Activated T-cell treated with anti-CD3 and anti-CD28 coated beads, Interleukin-2, amount 50 U/mL, for 4 hours (primary cell): Measurements from ENCODE around the gene TENT5C. TPM values are rescaled to one million over a fixed set of nuclear protein-coding genes. Genes with fewer than 3 reads are reported as not detected.

ENCODE experiments used
- ATAC-seq, 2 donors: fragments of 200-7000 bp; cut with Tn5 transposase; one replicate each; pipeline ENCODE4 v1.10.0; 2021
- DNase-seq: peaks from one replicate; pipeline ENCODE4 v3.0.0-alpha.2; 2020
- H3K27me3 Mint-ChIP-seq: one replicate; pipeline ENCODE4 v1.8.0; 2021; ENCODE audit warnings: low read depth, mixed read lengths
- H3K36me3 Mint-ChIP-seq: one replicate; pipeline ENCODE4 v1.8.0; 2022; ENCODE audit warnings: mixed read lengths; ENCODE audit not compliant: insufficient read depth
- H3K4me1 Mint-ChIP-seq: one replicate; pipeline ENCODE4 v1.8.0; 2021; ENCODE audit warnings: low read depth, mixed read lengths
- H3K4me3 Mint-ChIP-seq: one replicate; pipeline ENCODE4 v1.8.0; 2021; ENCODE audit warnings: mild to moderate bottlenecking, moderate library complexity, mixed read lengths
- H3K9me3 Mint-ChIP-seq: one replicate; pipeline ENCODE4 v1.8.0; 2021; ENCODE audit warnings: mixed read lengths
- total RNA-seq, 3 donors: library from RNA; stranded (reverse); gene quantifications; one replicate each; pipeline ENCODE4 v1.2.1, GENCODE V29; 2021

Gene TENT5C
- total RNA-seq, 3 donors from 2014 or later: 3.6 to 5.8 (median 5.6) TPM

DNA sequence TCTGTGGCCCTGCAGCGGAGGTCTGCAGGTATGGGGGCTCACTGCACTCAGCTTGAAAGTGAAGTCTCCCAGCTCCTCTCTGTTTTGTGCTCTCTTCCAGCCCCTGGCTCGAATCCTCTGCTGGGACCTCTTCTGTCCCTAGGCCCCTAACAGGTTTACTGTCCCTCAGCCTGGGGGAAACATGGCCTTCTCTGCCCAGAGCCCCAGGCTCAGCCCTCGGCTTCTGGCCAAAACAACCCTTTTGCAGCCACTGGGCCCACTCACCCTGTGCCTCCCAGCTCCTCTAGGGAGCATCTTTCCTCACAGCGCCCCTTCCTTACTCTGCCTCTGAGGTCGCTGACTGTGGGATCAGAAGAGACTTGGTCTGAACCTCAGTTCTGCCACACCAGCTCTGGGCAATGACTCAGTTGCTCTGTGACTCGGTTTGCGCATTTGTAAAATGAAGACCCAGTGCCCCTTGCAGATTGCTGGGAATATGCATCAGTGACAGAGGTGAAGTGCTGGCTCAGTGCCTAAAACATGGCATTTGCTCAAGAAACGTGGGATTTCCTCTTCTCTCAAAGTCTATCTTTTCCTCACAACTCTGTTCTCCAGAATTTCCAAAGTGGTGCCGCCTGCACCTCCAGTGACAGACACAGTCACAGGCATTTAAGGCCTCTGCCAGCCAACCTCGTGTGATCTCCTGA is 26.5 kb upstream of the TENT5C start:
- Mint-ChIP-seq H3K4me1 (peaks cover 4% of the 10 kb centered on the region), H3K4me3 (no peak overlapping the region)
- DNase-seq: no peak

DNA sequence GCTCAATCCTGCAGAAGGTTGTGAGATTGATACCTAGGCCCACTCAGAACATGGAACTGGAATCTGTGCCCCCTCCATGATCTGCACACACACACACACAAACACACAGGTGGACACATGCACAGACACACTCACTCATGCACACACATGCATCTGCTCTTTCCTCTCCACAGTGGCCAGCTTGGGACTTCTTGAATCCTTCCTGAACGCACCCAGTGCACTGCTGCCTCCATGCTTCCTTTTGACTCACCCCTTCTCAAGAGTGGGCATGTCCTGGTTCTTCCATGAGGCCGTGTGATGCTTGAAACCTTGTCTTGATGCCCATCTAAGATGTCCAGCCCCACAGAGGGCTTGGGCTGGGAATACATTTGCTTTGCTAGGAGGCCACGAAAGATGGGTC is 25.4 kb upstream of the TENT5C start:
- no peak for ATAC-seq
- no peak for DNase-seq
- H3K4me1 Mint-ChIP-seq: peaks cover 4% of the 10 kb centered on the region
- H3K36me3 Mint-ChIP-seq: no peaks in the 10 kb centered on the region
- no peak overlapping the region for H3K4me3 Mint-ChIP-seq
- no peaks in the 10 kb centered on the region for H3K27me3 Mint-ChIP-seq
- no peaks in the 10 kb centered on the region for H3K9me3 Mint-ChIP-seq

More for the DNA sequence above, 26.5 kb upstream of the TENT5C start:
- Mint-ChIP-seq H3K36me3 (no peaks in the 10 kb centered on the region), H3K27me3 (no peaks in the 10 kb centered on the region), H3K9me3 (no peaks in the 10 kb centered on the region)
- ATAC-seq: no peak

DNA sequence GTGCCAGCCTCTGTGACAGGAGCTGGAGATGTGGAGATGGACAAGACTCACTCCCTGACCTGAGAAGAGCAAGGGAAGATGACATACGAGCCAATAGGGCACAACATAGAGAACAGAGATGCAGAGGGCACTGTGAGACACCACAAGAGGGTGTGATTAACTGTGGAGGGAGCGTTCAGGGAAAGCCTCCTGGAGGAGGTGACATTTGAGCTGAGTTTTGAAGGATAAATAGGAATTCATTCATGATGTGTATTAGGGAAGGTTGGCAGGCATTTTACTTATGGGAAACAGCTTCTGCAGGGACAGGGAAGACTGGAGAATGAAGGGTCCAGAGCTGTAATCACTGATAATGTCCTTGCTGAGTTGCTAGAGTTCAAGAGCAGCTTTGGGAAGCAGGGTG is 25.0 kb upstream of the TENT5C start:
- H3K27me3 Mint-ChIP-seq: no peaks in the 10 kb centered on the region
- no peaks in the 10 kb centered on the region for H3K36me3 Mint-ChIP-seq
- DNase-seq (no peak), ATAC-seq (no peak)
- no peak overlapping the region for H3K4me3 Mint-ChIP-seq
- no peaks in the 10 kb centered on the region for H3K9me3 Mint-ChIP-seq
- peaks cover 4% of the 10 kb centered on the region for H3K4me1 Mint-ChIP-seq

DNA sequence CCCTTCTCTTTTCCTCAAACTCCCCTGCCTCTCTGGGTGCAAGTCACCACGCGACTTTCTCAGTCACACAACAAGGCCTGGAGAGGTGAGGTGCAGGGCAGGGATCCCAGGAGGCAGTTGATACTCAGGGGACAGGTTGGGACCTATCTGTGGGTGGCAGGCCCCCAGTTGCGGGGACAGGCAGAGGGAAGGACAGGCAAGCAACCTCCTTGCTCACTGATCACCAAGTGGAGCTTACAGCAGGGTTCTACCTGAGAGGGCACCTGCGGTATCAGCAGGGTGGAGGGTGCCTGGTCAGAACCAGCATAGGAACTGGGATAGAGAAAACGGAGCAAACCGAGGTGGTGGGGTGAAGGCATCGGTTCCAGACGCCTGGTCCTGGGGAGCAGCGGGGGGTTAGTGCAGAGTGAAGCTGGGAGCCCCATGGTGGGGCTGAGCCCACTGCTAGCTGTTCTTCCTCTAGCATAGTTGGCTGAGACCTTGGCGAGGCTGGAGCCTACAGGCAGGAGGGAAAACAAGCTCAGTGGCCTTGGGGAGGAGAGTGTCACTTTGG is 24.4 kb upstream of the TENT5C start:
- H3K9me3 Mint-ChIP-seq: no peaks in the 10 kb centered on the region
- H3K36me3 Mint-ChIP-seq: no peaks in the 10 kb centered on the region
- no peak overlapping the region for H3K4me3 Mint-ChIP-seq
- ATAC-seq (no peak), DNase-seq (no peak)
- peaks cover 4% of the 10 kb centered on the region for H3K4me1 Mint-ChIP-seq
- no peaks in the 10 kb centered on the region for H3K27me3 Mint-ChIP-seq

DNA sequence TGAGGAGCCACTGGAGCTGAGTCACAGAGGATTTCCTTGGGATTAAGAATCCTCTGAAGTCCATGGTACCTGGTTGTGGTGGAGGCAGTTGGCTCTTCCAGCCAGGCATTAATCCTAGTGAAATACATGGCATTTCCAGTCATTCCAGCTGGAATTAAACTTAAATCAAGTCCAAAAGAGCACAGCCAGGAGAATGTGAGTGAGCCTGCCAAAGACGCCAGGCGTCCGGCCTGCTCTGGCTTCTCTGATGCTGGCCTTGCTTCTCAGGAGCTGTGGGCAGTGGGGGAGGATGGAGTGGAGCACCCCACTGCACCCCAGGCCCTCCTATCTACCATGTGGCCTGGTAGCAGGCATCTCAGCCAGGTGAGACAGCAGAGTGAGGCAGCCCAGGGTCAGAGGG is 23.4 kb upstream of the TENT5C start:
- Mint-ChIP-seq H3K4me1 (peaks cover 4% of the 10 kb centered on the region), H3K4me3 (no peak overlapping the region), H3K36me3 (no peaks in the 10 kb centered on the region), H3K27me3 (no peaks in the 10 kb centered on the region), H3K9me3 (no peaks in the 10 kb centered on the region)
- no peak for DNase-seq
- ATAC-seq: no peak

DNA sequence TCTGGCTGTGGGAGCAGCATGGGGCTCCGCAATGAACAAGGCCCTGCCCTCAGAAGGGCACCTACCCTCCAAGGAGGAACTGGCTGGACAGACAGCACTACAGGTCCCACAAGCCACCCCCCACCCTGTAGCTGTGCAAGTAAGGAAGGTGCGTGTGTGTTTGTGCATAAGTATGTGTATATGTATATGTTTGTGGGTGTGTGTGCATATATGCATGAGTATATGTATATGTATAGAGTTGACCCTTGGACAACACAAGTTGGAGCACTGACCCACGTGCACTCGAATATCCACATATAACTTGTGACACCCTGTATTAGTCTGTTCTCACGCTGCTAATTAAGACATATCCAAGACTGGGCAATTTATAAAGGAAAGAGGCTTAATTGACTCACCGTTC is 22.6 kb upstream of the TENT5C start:
- DNase-seq: no peak
- Mint-ChIP-seq H3K27me3 (no peaks in the 10 kb centered on the region), H3K36me3 (no peaks in the 10 kb centered on the region), H3K4me3 (no peak overlapping the region), H3K9me3 (no peaks in the 10 kb centered on the region), H3K4me1 (peaks cover 4% of the 10 kb centered on the region)
- no peak for ATAC-seq

DNA sequence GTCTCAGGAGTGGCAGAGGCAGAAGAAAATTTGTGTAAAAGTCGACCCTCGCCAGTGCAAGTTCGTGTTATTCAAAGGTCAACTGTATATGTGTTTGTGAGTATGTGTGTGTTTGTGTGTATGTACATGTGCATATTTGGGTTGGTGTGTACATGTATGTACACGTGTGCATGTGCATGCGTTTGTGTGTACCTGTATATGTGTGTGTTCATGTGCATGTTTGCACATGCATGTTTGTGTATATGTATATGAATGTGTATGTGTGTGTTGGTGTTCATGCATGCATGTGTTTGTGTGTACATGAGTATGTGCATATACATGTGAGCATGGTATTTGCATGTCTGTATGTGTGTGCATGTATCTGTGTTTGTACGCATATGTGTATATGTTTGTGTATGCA is 21.7 kb upstream of the TENT5C start:
- Mint-ChIP-seq H3K36me3 (no peaks in the 10 kb centered on the region), H3K4me1 (peaks cover 4% of the 10 kb centered on the region), H3K27me3 (peaks cover 4% of the 10 kb centered on the region), H3K4me3 (no peak overlapping the region), H3K9me3 (no peaks in the 10 kb centered on the region)
- ATAC-seq: no peak
- DNase-seq: no peak

DNA sequence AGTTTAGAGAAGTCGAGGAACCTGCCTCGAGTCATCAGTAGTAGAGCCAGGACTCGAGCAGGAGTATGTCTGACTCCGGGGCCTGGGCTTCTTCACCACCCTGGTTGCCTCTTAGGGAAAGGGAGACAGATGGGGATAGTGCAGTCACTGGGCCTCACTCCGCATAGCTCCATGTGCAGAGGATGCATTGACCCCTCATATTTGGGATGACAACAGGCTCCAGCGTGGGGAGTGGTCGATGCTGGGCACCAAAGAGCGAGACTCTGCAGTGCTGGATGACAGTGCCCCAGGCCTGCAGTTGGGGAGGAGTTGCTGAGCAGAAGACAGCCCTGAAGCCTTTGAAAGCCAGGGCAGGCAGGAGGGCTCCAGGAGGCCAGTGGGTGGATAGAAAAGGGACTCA is 20.8 kb upstream of the TENT5C start:
- peaks cover 4% of the 10 kb centered on the region for H3K4me1 Mint-ChIP-seq
- H3K9me3 Mint-ChIP-seq: no peaks in the 10 kb centered on the region
- no peak overlapping the region for H3K4me3 Mint-ChIP-seq
- DNase-seq: no peak
- ATAC-seq: no peak
- no peaks in the 10 kb centered on the region for H3K36me3 Mint-ChIP-seq
- H3K27me3 Mint-ChIP-seq: peaks cover 6% of the 10 kb centered on the region

DNA sequence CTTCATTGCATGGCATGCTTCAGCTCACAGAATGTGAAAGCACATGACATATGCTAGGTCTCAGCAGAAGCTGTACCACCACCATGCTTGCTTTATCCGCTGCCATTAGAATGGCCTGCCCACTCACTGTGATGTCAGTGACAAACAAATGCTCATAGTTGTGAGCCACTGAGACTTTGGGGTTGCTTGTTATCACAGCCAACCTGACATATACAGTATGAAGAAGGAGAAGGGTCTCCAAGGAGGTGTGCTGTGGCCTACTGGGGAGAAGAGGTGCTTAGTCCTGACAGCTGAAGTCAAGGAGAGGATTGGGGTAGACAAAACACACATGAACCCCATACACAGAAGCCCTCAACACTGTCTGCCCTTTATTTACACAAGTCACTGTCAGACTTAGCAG is 19.5 kb upstream of the TENT5C start:
- no peaks in the 10 kb centered on the region for H3K36me3 Mint-ChIP-seq
- H3K4me1 Mint-ChIP-seq: peaks cover 4% of the 10 kb centered on the region
- H3K4me3 Mint-ChIP-seq: no peak overlapping the region
- ATAC-seq (no peak), DNase-seq (no peak)
- H3K9me3 Mint-ChIP-seq: no peaks in the 10 kb centered on the region
- peaks cover 6% of the 10 kb centered on the region for H3K27me3 Mint-ChIP-seq

DNA sequence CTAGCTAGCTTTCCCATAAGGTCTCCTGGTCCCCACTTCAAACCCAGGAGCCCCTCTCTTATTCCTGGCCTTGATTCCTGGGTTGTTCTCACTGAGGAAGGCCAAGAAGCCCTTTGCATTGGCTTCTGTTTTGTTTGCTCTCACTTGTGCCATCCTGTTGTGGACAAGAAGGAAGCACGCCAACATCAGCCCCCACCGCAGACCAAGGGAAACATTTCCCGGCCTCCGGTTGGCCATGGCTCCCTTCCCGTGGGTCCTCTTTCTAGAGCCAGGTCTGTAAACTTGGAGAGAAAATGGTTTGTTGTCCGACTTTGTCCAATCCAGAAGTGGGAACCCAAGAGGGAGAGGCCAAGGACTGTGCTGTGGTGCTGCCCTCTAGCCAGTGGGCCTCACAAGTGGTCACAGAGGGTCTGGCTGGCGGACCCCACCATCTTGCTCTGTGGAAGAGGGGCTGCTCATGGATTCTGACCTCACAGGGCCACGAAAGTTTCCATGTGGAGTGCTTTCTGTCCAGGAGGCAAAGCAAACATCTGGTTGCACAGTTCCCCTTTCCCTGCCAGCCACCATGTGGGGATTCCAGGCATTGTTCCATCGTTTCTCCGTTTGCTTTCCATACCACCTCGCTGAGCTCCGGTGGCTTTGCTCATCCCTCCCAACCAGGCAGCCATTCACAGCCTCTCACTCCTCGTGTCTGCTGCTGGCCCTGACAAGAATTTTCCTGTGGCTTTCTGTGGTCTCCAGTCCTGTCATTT is 18.9 kb upstream of the TENT5C start:
- ATAC-seq: no peak
- no peaks in the 10 kb centered on the region for H3K36me3 Mint-ChIP-seq

DNA sequence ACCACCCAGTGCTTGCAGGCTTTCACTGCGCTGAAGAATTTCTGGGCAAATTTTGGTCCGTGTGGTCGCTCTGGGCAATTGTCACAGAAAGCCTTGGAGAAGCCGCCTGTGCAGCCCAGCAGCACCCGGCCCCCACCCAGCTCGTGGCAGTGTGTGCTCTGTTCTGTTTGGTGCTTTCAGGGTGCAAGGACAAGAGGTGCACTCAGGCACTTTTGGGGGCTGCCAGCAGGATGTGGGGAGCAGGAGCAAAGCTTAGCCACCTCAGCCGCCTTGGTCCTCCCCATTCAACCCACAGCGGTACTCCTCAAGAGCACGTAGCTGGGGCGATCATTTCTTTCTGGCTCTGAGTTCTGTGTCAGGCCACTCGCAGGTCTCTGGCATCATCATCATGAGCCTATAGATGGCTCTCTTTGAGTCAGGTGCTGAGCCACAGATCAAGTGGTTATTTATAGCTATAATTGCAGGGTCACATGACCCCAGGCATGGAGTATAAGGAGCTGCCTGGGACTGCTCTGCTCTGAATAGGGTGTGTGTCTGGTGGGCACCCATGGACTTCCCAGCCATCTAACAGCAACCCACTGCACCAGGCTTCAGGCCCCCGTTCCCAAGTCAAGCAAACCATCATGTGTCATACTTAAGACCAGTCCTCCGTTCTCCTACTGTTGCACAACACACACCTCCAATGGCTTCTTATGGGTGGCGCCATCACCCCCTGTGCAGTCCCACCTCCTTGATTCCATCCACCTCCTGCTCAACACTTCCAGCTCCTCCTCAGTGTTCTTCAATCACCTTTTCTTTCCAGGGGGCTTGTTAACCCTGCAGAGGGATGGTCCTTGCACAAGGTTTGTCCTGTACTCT is 18.1 kb upstream of the TENT5C start:
- no peak overlapping the region for H3K4me3 Mint-ChIP-seq
- ATAC-seq (no peak), DNase-seq (no peak)
- peaks cover 6% of the 10 kb centered on the region for H3K27me3 Mint-ChIP-seq
- H3K36me3 Mint-ChIP-seq: no peaks in the 10 kb centered on the region
- H3K4me1 Mint-ChIP-seq: peaks cover 4% of the 10 kb centered on the region
- no peaks in the 10 kb centered on the region for H3K9me3 Mint-ChIP-seq

More for the DNA sequence above, 18.9 kb upstream of the TENT5C start:
- no peaks in the 10 kb centered on the region for H3K9me3 Mint-ChIP-seq
- H3K27me3 Mint-ChIP-seq: peaks cover 6% of the 10 kb centered on the region
- no peak for DNase-seq
- H3K4me1 Mint-ChIP-seq: peaks cover 4% of the 10 kb centered on the region
- no peak overlapping the region for H3K4me3 Mint-ChIP-seq

DNA sequence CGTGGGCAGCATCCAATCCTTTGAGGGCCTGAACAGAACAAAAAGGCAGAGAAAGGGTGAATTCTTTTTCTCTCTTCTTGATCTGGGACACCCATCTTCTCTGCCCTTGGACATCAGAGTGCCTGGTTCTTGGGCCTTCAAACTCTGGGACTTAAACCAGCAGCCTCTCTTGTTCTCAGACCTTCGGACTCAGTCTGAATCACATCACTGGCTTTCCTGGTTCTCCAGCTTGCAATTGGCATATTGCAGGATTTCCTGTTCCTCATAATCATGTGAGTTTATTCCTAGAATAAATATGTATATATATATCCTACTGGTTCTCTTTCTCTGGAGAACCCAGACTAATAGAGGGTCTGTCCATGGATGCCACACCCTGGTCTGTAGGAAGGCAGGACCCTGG is 16.3 kb upstream of the TENT5C start:
- no peak for ATAC-seq
- H3K4me1 Mint-ChIP-seq: no peaks in the 10 kb centered on the region
- no peak overlapping the region for H3K4me3 Mint-ChIP-seq
- H3K27me3 Mint-ChIP-seq: peaks cover 6% of the 10 kb centered on the region
- no peaks in the 10 kb centered on the region for H3K36me3 Mint-ChIP-seq
- no peaks in the 10 kb centered on the region for H3K9me3 Mint-ChIP-seq
- DNase-seq: no peak

DNA sequence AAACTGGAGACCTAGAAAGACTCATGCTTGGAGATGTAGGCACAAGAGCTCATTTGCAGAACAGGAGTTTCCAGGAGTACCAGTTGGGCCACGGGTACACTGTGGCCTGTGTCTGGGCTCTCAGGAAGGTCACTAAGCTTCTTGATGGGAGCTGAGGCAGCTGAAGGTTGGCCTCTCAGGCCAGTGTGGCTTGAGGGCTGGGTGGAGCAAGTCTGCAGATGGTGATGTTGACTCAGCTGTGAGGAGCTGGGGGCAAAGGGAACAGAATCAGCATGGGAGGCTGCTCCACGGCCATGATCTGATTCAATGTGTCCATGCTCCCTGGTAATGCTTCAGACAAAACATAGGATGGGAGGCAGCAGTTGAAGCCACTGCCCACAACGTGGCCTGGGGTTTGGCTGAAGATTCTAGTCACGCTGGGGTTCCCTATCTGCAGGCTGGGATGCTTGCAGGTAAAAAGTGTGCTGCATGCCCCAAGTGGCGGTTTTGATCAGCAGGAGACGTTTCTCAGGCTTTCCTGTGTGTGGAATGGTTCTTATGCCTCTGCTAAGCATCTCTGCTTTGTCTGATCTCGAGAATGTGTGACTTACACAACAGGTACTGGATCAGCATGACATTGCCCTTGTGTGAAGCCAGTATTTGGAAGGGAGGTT is 15.4 kb upstream of the TENT5C start:
- ATAC-seq (no peak), DNase-seq (no peak)
- no peaks in the 10 kb centered on the region for H3K4me1 Mint-ChIP-seq
- H3K27me3 Mint-ChIP-seq: peaks cover 6% of the 10 kb centered on the region
- H3K4me3 Mint-ChIP-seq: no peak overlapping the region
- no peaks in the 10 kb centered on the region for H3K9me3 Mint-ChIP-seq
- H3K36me3 Mint-ChIP-seq: no peaks in the 10 kb centered on the region

DNA sequence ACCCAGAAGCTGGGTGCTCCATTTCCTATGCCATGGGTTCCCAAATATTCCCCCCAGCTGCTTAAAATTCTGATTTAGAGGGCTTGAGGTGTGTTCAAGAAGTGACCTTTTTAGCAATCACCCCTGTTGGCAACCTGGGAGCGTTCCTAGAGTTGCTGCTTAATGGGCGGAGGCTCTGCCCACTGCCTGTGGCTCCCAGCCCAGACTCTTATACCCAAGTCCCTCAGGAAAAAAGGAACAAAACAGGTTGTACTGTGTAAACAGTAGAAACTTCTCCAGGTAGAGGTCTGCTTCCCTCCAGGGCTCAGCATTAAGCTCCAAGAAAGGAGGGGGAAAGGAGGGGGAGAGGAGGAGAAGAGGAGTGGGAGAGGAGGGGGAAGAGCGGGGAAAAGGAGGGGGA is 14.6 kb upstream of the TENT5C start:
- Mint-ChIP-seq H3K9me3 (no peaks in the 10 kb centered on the region), H3K4me1 (no peaks in the 10 kb centered on the region), H3K4me3 (no peak overlapping the region), H3K36me3 (no peaks in the 10 kb centered on the region), H3K27me3 (peaks cover 6% of the 10 kb centered on the region)
- ATAC-seq (no peak), DNase-seq (no peak)
